HepG2 (cell line): ENCODE measurements around the gene HOXD8. TPM values are rescaled to one million over a fixed set of nuclear protein-coding genes. Genes with fewer than 3 reads are reported as not detected.

Experiments
- AGO2 ChIP-seq: fragments of 200-400 bp; formaldehyde crosslinking; optimal IDR thresholded peaks from 2 replicates; pipeline ENCODE3; 2017; ENCODE audit warnings: mild to moderate bottlenecking, low read depth, low read length, moderate library complexity
- EP300 ChIP-seq, 3 experiments: sonication (generic) in 1 of 3; formaldehyde crosslinking in 1 of 3; IDR thresholded peaks; 2 replicates each; pipeline versions ENCODE4 v1.5.1 to v1.6.1; 2011 to 2020; ENCODE audit warnings: low read depth in 2 of 3, low read length in 2 of 3, borderline replicate concordance in 1 of 3, improper control_type of control experiment in 1 of 3, mild to moderate bottlenecking in 1 of 3, missing genetic modification reagents in 1 of 3, moderate library complexity in 1 of 3
- HDAC1 ChIP-seq: sonication (generic); formaldehyde crosslinking; IDR thresholded peaks from 2 replicates; pipeline ENCODE4 v1.5.1; 2020; ENCODE audit warnings: mild to moderate bottlenecking, missing genetic modification reagents
- HNRNPUL1 ChIP-seq: fragments of 200-400 bp; formaldehyde crosslinking; IDR thresholded peaks from 2 replicates; pipeline ENCODE4 v1.6.1; 2017; ENCODE audit warnings: low read depth, mild to moderate bottlenecking, low read length, moderate library complexity
- MAZ ChIP-seq, 2 experiments: sonication (generic) in 1 of 2; formaldehyde crosslinking in 1 of 2; IDR thresholded peaks; 2 replicates each; pipeline versions ENCODE4 v1.5.0 to v1.6.1; 2012 to 2020; ENCODE audit warnings: low read depth in 2 of 2, mild to moderate bottlenecking in 2 of 2, borderline replicate concordance in 1 of 2, improper control_type of control experiment in 1 of 2, low read length in 1 of 2, missing genetic modification reagents in 1 of 2, moderate library complexity in 1 of 2
- MTA1 ChIP-seq: sonication (generic); formaldehyde crosslinking; IDR thresholded peaks from 2 replicates; pipeline ENCODE4 v1.4.0; 2020; ENCODE audit warnings: missing genetic modification reagents, mild to moderate bottlenecking, borderline replicate concordance
- PCBP2 ChIP-seq: fragments of 200-400 bp; formaldehyde crosslinking; optimal IDR thresholded peaks from 2 replicates; pipeline ENCODE3; 2018; ENCODE audit warnings: low read length, low read depth; ENCODE audit not compliant: poor library complexity, severe bottlenecking
- SMAD9 ChIP-seq: sonication (generic); formaldehyde crosslinking; IDR thresholded peaks from 2 replicates; pipeline ENCODE4 v1.5.1; 2020; ENCODE audit warnings: mild to moderate bottlenecking, missing genetic modification reagents
- ZNF33A ChIP-seq: sonication (generic); formaldehyde crosslinking; IDR thresholded peaks from 2 replicates; pipeline ENCODE4 v1.5.1; 2020; ENCODE audit warnings: missing genetic modification reagents, mild to moderate bottlenecking, moderate library complexity, borderline replicate concordance
- ZNF354B ChIP-seq: sonication (generic); formaldehyde crosslinking; IDR thresholded peaks from 2 replicates; pipeline ENCODE4 v1.8.0; 2022; ENCODE audit warnings: mild to moderate bottlenecking, missing genetic modification reagents
- ZNF446 ChIP-seq: sonication (generic); formaldehyde crosslinking; IDR thresholded peaks from 2 replicates; pipeline ENCODE4 v1.5.0; 2020; ENCODE audit warnings: mild to moderate bottlenecking, missing genetic modification reagents
- ZNF570 ChIP-seq: sonication (generic); formaldehyde crosslinking; IDR thresholded peaks from 2 replicates; pipeline ENCODE4 v1.4.0; 2020; ENCODE audit warnings: mild to moderate bottlenecking, missing genetic modification reagents, borderline replicate concordance
- polyA plus RNA-seq, 8 experiments: library from polyadenylated mRNA; depleted of rRNA in 3 of 8; stranded (reverse) in 7 of 8; unstranded in 1 of 8; fragments of >200 nt; fragmentation: Illumina TruSeq in 4 of 8; extraction: Trizol in 4 of 8; gene quantifications; 2 replicates each; pipeline versions ENCODE4 v1.2.1 to v1.2.3, GENCODE V29; 2011 to 2016; ENCODE audit warnings: low read depth in 4 of 8, missing spikeins in 1 of 8, mixed read lengths in 1 of 8; ENCODE audit not compliant: insufficient read depth in 1 of 8
- total RNA-seq, 5 experiments: library from RNA; depleted of rRNA; stranded (reverse); fragments of >200 nt; fragmentation: Illumina TruSeq; extraction: Trizol; gene quantifications; 2 replicates each; pipeline ENCODE4 v1.2.3, GENCODE V29; 2016; ENCODE audit warnings: low read depth in 1 of 5
- TF ChIP-seq, protein P1 (sequence below): sonication (generic); formaldehyde crosslinking; IDR thresholded peaks from 2 replicates; pipeline ENCODE4 v1.5.1; 2020; ENCODE audit warnings: mild to moderate bottlenecking, missing genetic modification reagents, borderline replicate concordance
- TF ChIP-seq, protein P2 (sequence below): sonication (generic); formaldehyde crosslinking; IDR thresholded peaks from one replicate; pipeline ENCODE4 v1.5.1; 2020; ENCODE audit warnings: mild to moderate bottlenecking, missing genetic modification reagents; ENCODE audit errors: not compliant biosample characterization
- TF ChIP-seq, protein P3 (sequence below): sonication (generic); formaldehyde crosslinking; IDR thresholded peaks from 2 replicates; pipeline ENCODE4 v1.5.1; 2020; ENCODE audit warnings: missing genetic modification reagents, mild to moderate bottlenecking, borderline replicate concordance

HOXD8 gene
- total and polyA plus RNA-seq, 2 of the 13 experiments (the other 11 are each of a cell fraction or from before 2014, with no cell fraction given) = not detected

DNA sequence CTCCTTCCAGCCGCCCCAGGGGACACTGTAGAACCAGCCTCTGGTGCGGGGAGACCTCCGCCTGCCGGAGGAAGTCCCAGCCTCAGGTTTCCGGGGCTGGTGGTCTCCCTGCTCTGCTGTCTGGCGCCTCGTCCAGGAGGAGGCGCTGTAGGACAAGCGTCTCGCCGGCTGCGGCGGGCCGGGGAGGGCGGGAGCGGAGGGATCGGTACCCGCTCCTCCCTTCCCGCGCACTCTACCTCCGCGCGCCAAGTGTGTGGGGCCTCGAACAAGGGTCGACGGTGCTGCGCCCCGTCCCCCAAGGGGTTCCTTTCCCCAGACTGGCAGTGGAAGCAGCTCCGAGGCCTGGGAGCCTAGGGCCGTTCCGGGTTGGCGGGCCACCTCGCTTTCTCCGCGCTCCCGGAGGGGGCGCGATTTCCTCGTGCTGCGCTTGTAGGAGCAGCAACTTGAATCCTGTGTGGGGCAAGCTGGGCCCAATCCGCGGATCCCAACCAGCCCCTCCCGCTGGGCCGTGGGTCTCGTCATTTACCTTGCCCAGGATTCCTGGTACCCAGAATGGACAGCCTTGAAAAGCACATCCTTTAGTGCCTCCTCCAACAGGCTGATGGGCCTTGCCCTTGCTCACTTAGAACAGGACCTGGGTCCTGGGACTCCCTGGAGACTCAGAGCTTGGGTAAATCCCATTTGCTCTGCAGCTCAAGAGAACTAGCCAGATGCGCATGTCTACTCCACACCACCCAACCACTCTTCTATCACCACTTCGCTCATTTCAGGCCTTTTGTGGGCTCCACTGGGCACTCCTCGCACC, 11.2 kb downstream of the HOXD8 start (continued):
- TF ChIP-seq HNRNPUL1 = no peak
- no peak for TF ChIP-seq EP300 (IDR thresholded peaks at IDR 0.05; ENCODE audit: low read depth in 2 of 2, low read length in 2 of 2)
- TF ChIP-seq EP300 (CRISPR knock-in tag; IDR thresholded peaks at IDR 0.05; ENCODE audit: borderline replicate concordance) = no peak
- no peak for TF ChIP-seq PCBP2
- TF ChIP-seq ZNF354B (CRISPR knock-in tag) = 0 out of 2 replicates have a peak, but pooled peaks have one; percentile 59
- TF ChIP-seq HDAC1 (CRISPR knock-in tag) = peak; percentile 61; the same call in 1 of the 2 replicates
- peak; percentile 72; the same call in 1 of the 2 replicates for TF ChIP-seq MTA1 (CRISPR knock-in tag)
- TF ChIP-seq, protein P1, sequence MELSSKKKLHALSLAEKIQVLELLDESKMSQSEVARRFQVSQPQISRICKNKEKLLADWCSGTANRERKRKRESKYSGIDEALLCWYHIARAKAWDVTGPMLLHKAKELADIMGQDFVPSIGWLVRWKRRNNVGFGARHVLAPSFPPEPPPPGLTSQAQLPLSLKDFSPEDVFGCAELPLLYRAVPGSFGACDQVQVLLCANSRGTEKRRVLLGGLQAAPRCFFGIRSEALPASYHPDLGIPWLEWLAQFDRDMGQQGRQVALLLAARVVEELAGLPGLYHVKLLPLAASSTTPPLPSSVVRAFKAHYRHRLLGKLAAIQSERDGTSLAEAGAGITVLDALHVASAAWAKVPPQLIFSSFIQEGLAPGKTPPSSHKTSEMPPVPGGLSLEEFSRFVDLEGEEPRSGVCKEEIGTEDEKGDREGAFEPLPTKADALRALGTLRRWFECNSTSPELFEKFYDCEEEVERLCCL (CRISPR knock-in tag) = no peak
- TF ChIP-seq AGO2 = no peak
- TF ChIP-seq ZNF570 (CRISPR knock-in tag) = no peak
- TF ChIP-seq MAZ (IDR thresholded peaks at IDR 0.05; ENCODE audit: borderline replicate concordance, low read depth, low read length) = peak; percentile 89
- TF ChIP-seq MAZ (CRISPR knock-in tag; IDR thresholded peaks at IDR 0.05; ENCODE audit: low read depth) = peak; percentile 96
- TF ChIP-seq, protein P2, sequence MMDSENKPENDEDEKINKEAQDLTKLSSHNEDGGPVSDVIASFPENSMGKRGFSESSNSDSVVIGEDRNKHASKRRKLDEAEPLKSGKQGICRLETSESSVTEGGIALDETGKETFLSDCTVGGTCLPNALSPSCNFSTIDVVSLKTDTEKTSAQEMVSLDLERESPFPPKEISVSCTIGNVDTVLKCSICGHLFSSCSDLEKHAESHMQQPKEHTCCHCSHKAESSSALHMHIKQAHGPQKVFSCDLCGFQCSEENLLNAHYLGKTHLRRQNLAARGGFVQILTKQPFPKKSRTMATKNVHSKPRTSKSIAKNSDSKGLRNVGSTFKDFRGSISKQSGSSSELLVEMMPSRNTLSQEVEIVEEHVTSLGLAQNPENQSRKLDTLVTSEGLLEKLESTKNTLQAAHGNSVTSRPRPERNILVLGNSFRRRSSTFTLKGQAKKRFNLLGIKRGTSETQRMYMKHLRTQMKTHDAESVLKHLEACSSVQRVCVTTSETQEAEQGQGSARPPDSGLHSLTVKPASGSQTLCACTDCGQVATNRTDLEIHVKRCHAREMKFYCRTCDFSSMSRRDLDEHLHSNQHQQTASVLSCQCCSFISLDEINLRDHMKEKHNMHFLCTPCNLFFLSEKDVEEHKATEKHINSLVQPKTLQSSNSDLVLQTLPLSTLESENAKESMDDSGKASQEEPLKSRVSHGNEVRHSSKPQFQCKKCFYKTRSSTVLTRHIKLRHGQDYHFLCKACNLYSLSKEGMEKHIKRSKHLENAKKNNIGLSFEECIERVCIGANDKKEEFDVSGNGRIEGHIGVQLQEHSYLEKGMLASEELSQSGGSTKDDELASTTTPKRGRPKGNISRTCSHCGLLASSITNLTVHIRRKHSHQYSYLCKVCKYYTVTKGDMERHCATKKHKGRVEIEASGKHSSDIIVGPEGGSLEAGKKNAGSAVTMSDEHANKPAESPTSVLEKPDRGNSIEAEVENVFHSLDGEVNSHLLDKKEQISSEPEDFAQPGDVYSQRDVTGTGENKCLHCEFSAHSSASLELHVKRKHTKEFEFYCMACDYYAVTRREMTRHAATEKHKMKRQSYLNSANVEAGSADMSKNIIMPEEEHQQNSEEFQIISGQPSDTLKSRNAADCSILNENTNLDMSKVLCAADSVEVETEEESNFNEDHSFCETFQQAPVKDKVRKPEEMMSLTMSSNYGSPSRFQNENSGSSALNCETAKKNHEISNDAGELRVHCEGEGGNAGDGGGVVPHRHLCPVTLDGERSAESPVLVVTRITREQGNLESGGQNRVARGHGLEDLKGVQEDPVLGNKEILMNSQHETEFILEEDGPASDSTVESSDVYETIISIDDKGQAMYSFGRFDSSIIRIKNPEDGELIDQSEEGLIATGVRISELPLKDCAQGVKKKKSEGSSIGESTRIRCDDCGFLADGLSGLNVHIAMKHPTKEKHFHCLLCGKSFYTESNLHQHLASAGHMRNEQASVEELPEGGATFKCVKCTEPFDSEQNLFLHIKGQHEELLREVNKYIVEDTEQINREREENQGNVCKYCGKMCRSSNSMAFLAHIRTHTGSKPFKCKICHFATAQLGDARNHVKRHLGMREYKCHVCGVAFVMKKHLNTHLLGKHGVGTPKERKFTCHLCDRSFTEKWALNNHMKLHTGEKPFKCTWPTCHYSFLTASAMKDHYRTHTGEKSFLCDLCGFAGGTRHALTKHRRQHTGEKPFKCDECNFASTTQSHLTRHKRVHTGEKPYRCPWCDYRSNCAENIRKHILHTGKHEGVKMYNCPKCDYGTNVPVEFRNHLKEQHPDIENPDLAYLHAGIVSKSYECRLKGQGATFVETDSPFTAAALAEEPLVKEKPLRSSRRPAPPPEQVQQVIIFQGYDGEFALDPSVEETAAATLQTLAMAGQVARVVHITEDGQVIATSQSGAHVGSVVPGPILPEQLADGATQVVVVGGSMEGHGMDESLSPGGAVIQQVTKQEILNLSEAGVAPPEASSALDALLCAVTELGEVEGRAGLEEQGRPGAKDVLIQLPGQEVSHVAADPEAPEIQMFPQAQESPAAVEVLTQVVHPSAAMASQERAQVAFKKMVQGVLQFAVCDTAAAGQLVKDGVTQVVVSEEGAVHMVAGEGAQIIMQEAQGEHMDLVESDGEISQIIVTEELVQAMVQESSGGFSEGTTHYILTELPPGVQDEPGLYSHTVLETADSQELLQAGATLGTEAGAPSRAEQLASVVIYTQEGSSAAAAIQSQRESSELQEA (CRISPR knock-in tag) = peak; percentile 95
- 0 out of 2 replicates have a peak, but pooled peaks have one; percentile 55 for TF ChIP-seq SMAD9 (CRISPR knock-in tag)
- TF ChIP-seq ZNF446 (CRISPR knock-in tag) = no peak; the same call in 1 of the 2 replicates
- TF ChIP-seq, protein P3, sequence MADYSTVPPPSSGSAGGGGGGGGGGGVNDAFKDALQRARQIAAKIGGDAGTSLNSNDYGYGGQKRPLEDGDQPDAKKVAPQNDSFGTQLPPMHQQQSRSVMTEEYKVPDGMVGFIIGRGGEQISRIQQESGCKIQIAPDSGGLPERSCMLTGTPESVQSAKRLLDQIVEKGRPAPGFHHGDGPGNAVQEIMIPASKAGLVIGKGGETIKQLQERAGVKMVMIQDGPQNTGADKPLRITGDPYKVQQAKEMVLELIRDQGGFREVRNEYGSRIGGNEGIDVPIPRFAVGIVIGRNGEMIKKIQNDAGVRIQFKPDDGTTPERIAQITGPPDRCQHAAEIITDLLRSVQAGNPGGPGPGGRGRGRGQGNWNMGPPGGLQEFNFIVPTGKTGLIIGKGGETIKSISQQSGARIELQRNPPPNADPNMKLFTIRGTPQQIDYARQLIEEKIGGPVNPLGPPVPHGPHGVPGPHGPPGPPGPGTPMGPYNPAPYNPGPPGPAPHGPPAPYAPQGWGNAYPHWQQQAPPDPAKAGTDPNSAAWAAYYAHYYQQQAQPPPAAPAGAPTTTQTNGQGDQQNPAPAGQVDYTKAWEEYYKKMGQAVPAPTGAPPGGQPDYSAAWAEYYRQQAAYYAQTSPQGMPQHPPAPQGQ (CRISPR knock-in tag) = no peak
- no peak for TF ChIP-seq ZNF33A (CRISPR knock-in tag)
